Measurements from ENCODE around the gene SLBP.

The SLBP gene

GRCh38 chr4:1712216-1713002, at the start of gene SLBP:
Gene SLBP (minus strand): TSS chr4:1712319. CDS start chr4:1712188, 131 bp downstream.
- peak; percentile 94 for DNase-seq

DNA sequence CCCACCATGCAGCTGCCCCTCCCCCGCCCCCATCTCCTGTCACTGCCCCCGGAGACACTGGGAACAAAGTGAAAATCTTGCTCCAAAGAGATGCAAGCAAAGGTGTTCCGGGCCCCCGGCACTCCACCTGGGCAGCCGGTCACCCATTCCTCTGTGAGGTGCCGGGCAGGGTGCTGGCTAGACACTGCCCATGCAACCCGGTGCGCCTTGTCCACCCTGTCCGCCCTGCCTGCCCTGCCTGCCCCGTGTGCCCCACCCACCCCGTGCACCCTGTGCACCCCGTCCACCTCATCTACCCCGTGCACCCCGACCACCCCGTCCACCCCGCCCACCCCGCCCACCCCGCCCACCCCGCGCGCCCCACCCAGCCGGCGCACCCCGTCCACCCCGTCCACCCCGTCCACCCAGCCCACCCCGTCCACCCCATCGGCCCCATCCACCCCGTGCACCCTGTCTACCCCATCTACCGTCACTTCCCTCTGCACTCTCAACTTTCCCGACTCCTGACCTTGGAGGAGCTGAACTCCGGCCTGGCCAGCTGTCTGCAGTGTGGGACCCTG, 49.1 kb upstream of the SLBP start:
- DNase-seq = no peak

- DNase-seq = peak; percentile 55
Observed at GRCh38 chr4:1760521-1761071, 48.5 kb upstream of the SLBP start.

- DNase-seq = peak; percentile 28
Observed at GRCh38 chr4:1759818-1760223, 47.7 kb upstream of the SLBP start.

DNA sequence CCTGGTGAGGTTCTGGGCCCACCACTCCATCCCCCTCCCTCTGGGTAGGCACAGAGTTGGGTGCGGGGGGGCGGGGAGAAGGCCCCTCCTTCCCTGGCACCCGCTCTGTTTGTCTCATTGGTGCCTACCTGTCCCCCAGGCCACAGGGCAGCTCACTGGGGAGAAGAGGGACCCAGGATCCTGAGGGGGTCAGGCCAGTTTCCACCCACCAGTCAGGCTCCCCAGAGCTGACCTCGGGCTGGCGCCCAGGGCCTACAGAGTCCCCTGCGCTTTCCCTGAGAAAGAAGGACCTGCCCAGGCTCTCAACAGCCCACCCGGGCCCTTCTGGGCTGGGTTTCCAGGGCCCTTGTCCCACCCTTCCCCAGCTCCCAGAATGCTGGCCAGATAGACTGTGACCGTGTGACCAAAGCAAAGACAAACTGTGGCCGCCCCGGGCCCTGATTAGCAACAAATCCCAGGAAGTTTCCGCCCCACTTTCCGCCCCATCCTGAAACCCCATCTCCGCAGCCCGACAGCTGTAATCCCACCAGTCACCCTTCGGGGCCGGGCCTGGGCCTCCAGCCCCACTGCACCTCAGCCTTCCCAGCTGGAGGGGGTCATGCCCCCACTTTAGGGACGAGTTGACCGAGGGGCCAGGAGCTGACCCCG, 47.2 kb upstream of the SLBP start:
- peak; percentile 23 for DNase-seq

GRCh38 chr4:1758306-1759121, 46.4 kb upstream of the SLBP start:
- no peak for DNase-seq

GRCh38 chr4:1757836-1758235, 45.7 kb upstream of the SLBP start:
- no peak for DNase-seq

DNA sequence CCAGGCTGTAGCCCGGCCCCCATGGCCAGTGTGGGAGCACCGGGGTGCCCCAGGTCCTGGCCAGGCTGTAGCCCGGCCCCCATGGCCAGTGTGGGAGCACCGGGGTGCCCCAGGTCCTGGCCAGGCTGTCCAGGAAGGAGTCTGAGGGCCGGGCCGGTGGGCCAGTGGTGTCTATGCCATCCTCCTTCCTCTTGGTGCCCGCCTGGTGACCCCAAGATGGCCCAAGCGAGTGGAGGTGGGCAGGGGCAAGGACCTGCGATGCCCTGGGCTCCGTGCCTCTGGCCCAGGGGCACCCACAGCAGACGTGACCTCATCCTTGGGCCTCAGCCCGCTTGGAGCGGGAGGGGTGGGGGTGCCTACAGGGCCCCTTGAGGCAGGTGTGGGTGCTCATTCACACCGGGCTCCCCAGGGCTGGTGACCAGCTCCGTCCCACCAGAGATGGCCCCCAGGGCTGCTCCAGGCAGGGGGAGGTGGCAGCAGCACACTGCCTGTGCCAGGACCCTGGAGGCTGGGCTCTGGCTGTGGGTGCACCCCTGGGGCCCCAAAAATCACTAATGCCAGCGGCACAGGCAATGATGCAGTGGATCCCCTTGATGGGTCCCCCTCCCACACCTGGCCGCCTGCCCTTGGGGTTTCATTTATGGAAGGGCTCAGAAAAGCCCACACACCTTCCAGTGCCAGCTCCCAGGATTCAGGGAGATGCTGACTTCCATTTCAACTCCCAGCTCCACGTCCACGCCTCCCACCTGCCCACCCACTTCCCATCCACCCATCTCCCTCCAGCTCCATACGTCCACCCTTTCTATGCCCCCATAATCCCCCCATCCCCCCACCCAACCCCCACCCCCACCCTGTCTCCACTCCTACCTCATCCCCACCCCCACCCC, 45.0 kb upstream of the SLBP start:
- DNase-seq = no peak

- DNase-seq = no peak
Observed at GRCh38 chr4:1756079-1756478, 44.0 kb upstream of the SLBP start.

- DNase-seq = no peak
Observed at GRCh38 chr4:1755297-1755696, 43.2 kb upstream of the SLBP start.

DNA sequence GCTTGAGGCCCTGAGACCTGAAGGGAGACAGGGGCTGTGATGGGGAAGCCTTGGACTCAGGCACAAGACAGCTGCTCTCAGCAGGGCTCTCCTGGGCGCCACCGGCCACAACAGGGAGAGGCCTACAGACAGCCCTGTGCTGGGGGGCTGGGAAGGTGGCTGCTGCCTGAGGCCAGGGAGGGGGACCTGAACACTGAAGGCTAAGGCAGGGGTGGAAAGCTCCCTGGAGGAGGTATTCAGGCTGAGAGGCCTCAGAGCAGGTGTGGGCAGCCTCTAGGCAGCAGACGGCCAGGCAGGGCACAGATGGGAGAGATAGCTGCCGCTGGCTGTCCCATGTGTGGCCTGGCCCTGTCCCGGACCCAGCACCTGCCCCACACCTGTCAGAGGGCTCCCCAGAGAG, 42.2 kb upstream of the SLBP start:
- DNase-seq = peak; percentile 26

GRCh38 chr4:1753697-1754311, 41.7 kb upstream of the SLBP start:
- DNase-seq = no peak

DNA sequence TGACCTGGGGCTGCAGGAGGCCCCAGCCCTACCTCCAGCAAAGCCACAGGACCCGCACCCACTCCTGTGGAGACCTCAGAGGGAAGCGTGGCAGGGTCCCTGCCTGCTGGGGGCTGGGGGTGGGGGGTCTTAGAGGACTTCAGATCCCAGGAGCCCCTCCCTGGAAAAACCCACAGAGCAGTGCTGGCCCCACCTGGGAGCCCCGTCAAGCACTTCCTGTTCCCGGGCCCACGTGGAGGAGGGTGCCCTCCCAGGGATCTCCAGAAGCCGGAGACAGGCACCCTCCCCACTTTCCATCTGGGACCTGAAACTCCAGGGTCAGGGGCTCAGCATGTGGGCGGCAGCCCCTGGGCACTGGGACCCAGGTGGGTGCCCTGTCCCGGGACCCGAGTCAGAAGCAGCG, 41.2 kb upstream of the SLBP start:
- no peak for DNase-seq

- DNase-seq = no peak
Observed at GRCh38 chr4:1752284-1753041, 40.3 kb upstream of the SLBP start.

- no peak for DNase-seq
Observed at GRCh38 chr4:1751919-1752283, 39.8 kb upstream of the SLBP start.

GRCh38 chr4:1751155-1751918, 39.2 kb upstream of the SLBP start:
- DNase-seq = no peak

DNA sequence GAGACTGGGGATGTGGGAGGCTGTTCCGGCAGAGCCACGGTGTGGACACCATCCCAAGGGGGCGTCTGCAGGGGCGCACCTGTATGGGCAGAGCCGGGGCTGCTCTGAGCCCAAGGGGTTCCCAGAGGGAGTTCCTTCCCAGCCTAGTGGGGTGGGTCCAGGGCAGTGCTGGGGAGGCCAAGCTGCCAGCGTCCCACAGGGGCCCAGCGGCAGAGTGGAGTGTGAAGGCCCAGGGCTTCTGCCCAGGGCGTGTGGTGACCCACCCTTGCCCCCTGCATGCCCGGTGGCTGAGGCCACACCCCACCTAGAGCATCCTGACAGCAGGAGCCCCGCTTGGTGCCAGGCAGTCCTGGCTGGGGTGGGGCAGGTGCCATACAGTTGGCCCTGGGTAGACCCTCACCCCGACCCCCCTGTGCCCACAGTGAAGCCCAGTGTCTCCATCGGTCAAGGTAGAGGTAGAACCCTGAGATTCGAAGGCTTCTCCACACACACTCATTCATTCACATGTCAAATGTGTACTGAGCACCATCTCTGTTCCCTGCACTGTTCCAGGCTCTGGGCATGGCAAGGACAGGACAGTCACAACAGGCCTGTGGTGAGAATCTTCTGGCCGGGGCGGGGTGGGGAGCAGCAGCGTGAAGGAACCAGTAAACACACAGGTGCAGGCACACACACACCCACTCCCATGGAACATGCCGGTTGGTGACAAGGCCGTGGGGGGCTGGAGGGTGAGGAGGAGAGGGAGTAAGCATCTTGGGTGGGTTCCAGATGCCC, 38.4 kb upstream of the SLBP start:
- DNase-seq = no peak

GRCh38 chr4:1749826-1750225, 37.7 kb upstream of the SLBP start:
- DNase-seq = no peak

DNA sequence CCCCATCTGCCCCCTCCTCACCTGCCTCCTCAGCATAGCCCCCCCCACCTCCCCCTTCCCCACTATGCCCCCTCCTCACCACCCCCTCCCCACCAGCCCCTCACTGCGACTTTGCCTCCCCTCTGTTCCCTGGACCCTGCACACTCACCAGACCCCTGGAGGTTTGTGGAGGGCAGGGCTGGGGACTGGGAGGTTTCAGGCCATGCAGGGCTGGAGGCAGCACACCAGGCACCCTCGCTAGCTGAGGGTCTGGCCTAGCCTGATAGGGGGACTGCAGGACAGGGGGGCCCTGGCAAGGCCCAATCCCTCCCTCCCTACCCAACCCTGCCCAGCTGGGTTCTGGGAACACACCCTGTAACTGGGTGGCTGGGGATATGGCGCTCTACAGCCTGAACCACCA, 37.3 kb upstream of the SLBP start:
- DNase-seq = no peak

Measured in retina (tissue), 1 donor.